CD4-positive, alpha-beta T cell (primary cell): ENCODE measurements around the gene PSMC6. TPM values are rescaled to one million over a fixed set of nuclear protein-coding genes. Genes with fewer than 3 reads are reported as not detected.

Experiments
- ATAC-seq: fragments of 200-7000 bp; cut with Tn5 transposase; one replicate; pipeline ENCODE4 v1.10.0; 2022; ENCODE audit warnings: mild to moderate bottlenecking; ENCODE audit not compliant: poor library complexity
- CTCF ChIA-PET: fragments of 350-600 bp; sonication (Branson Sonifier 250); formaldehyde crosslinking; loops from one replicate; lab custom pipeline; 2021; ENCODE audit warnings: antibody characterized with exemption, inconsistent platforms; lab: Charles Lee
- POLR2A ChIA-PET: fragments of 350-600 bp; sonication (Branson Sonifier 250); formaldehyde crosslinking; loops from one replicate; lab custom pipeline; 2021; ENCODE audit warnings: antibody characterized with exemption, inconsistent platforms; lab: Charles Lee
- DNase-seq, 14 experiments: peaks; one replicate each; pipeline ENCODE4 v3.0.0-alpha.2; 2013 to 2020; ENCODE audit warnings: mixed read lengths in 2 of 14
- H3K27ac ChIP-seq, 2 donors: one replicate each; pipeline versions ENCODE4 v1.5.1 to v1.7.0; 2013; ENCODE audit warnings: low read length in 2 of 2, low read depth in 1 of 2, mild to moderate bottlenecking in 1 of 2
- H3K27me3 ChIP-seq, 2 experiments: 1 replicate in 1 of 2; 2 replicates in 1 of 2; pipeline versions ENCODE4 v1.6.1 to v1.7.0; 2013; ENCODE audit warnings: low read length in 2 of 2, control low read depth in 1 of 2, mild to moderate bottlenecking in 1 of 2, moderate library complexity in 1 of 2; ENCODE audit not compliant: insufficient read depth in 2 of 2, control insufficient read depth in 1 of 2
- H3K36me3 ChIP-seq: one replicate; pipeline ENCODE4 v1.6.1; 2013; ENCODE audit warnings: low read length, control low read depth; ENCODE audit not compliant: insufficient read depth
- H3K4me1 ChIP-seq: one replicate; pipeline ENCODE4 v1.6.1; 2013; ENCODE audit warnings: low read length, control low read depth; ENCODE audit not compliant: insufficient read depth
- H3K4me3 ChIP-seq: one replicate; pipeline ENCODE4 v1.5.1; 2013; ENCODE audit warnings: mild to moderate bottlenecking, low read length, moderate library complexity
- H3K9me3 ChIP-seq, 2 experiments: 1 replicate in 1 of 2; 2 replicates in 1 of 2; pipeline versions ENCODE4 v1.6.1 to v1.7.0; 2013; ENCODE audit warnings: low read length in 2 of 2, mild to moderate bottlenecking in 2 of 2, control low read depth in 1 of 2, moderate library complexity in 1 of 2; ENCODE audit not compliant: control insufficient read depth in 1 of 2, insufficient read depth in 1 of 2
- H3K27ac Mint-ChIP-seq: one replicate; pipeline ENCODE4 v1.8.0; 2020; ENCODE audit warnings: mixed read lengths
- H3K27me3 Mint-ChIP-seq: one replicate; pipeline ENCODE4 v1.8.0; 2021; ENCODE audit warnings: mixed read lengths
- H3K36me3 Mint-ChIP-seq: one replicate; pipeline ENCODE4 v1.8.0; 2021; ENCODE audit warnings: low read depth, mixed read lengths
- H3K4me1 Mint-ChIP-seq: one replicate; pipeline ENCODE4 v1.8.0; 2021; ENCODE audit warnings: low read depth, mixed read lengths
- H3K4me3 Mint-ChIP-seq: one replicate; pipeline ENCODE4 v1.8.0; 2020; ENCODE audit warnings: mild to moderate bottlenecking, mixed read lengths
- H3K9me3 Mint-ChIP-seq: one replicate; pipeline ENCODE4 v1.8.0; 2020; ENCODE audit warnings: mixed read lengths
- intact Hi-C, 2 experiments: fragments of 100-400 bp; cut with DNase I in 1 of 2; cut with micrococcal nuclease in 1 of 2; formaldehyde crosslinking; loops; one replicate each; pipeline versions ENCODE4 v1.15.1 to v1.9.0; 2023 to 2025; cut with DNase I, micrococcal nuclease
- polyA plus RNA-seq, 2 donors: library from polyadenylated mRNA; unstranded; fragments of 120-200 nt; gene quantifications; one replicate each; pipeline ENCODE4 v1.2.1, GENCODE V29; 2013
- total RNA-seq, 174 experiments: library from RNA in 2 of 174; stranded (reverse) in 2 of 174; gene quantifications; one replicate each; pipeline ENCODE4 v1.2.3 and lab custom pipeline; 2021 to 2026
- TF ChIP-seq, protein P1 (sequence below): fragments of 200-600 bp; IDR thresholded peaks from one replicate; pipeline ENCODE4 v1.8.0; 2022; ENCODE audit warnings: antibody characterized with exemption, mild to moderate bottlenecking

PSMC6 gene
- 100 to 1,000 TPM; 110 to 111 TPM for total RNA-seq
- 78.9 TPM for polyA plus RNA-seq (2013, experiment 1 of 2)
- polyA plus RNA-seq (2013, experiment 2 of 2) = 82.5 TPM
- total RNA-seq (lab: John Stamatoyannopoulos, UW) = 63.4 to 279 (median 106) reads per million in 172 experiments

DNA sequence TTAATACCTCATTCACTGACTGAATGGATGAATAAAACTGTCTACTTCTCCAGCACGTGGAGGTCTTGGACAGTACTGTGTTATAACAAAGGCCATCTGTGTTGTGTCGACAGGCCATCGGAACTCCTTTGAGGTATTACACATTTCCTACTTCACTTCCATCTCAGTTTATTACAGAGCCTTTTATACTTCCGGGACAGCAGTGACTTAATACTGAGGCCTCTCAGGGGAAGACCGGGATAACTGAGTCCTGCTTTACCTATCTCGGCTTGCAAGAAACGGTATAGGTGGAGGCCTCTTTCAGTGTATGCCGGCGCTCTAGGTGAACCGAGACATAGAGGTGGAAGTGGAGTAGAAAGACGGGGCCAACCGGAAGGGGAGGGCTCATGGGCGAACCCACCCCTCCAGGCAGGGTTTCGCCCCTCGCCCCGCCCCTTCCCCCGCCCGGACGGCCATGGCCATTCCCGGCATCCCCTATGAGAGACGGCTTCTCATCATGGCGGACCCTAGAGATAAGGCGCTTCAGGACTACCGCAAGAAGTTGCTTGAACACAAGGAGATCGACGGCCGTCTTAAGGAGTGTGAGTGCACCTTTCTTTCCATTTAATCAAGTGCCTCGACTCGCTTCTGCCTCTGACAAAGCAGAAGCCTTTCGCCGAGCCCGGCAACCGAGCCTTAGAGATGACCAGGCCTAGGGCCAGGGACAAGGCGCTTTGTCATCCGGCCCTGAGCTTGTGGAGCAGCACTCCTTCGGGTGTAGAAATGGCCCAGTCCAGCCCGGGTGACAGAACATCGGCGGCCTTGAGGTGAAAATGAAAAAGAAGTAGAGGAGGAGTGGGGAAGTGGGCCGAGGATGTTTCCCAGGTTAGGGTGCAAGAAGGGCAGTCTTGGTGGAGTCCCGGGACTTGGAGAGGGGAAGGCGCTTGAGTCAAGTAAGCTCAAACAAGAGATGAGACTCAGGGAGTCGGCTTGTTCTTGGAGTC is at the start of gene PSMC6:
Gene PSMC6, plus strand, starts transcription at position 477 of the 983 bp plus-strand sequence. Its CDS starts 20 bp downstream, at position 497.
- TF ChIP-seq, protein P1, sequence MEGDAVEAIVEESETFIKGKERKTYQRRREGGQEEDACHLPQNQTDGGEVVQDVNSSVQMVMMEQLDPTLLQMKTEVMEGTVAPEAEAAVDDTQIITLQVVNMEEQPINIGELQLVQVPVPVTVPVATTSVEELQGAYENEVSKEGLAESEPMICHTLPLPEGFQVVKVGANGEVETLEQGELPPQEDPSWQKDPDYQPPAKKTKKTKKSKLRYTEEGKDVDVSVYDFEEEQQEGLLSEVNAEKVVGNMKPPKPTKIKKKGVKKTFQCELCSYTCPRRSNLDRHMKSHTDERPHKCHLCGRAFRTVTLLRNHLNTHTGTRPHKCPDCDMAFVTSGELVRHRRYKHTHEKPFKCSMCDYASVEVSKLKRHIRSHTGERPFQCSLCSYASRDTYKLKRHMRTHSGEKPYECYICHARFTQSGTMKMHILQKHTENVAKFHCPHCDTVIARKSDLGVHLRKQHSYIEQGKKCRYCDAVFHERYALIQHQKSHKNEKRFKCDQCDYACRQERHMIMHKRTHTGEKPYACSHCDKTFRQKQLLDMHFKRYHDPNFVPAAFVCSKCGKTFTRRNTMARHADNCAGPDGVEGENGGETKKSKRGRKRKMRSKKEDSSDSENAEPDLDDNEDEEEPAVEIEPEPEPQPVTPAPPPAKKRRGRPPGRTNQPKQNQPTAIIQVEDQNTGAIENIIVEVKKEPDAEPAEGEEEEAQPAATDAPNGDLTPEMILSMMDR = no peak
- ChIA-PET POLR2A (interaction anchor here (0.5 to 2.1 kb wide), 9 partner anchors 11 to 155 kb away, joined by 3 to 10 read pairs (median 5); partner anchors contain the start of genes ERO1A, GPR137C, STYX and TXNDC16), CTCF (interaction anchor here (1.4 kb wide), 1 partner anchor 15 kb away, joined by 3 read pairs; no protein-coding TSS in a partner anchor)
- Histone ChIP-seq H3K4me3 (peak within 1 kb of the TSS; percentile 72), H3K9me3 (no peaks in the 10 kb centered on the region), H3K4me1 (peaks cover 13% of the 10 kb centered on the region), H3K27ac (peak within 1 kb of the TSS; percentile 71 to 88), H3K36me3 (peaks cover 35% of the 10 kb centered on the region), H3K27me3 (no peaks in the 10 kb centered on the region)
- ATAC-seq = peak; percentile 98
- Mint-ChIP-seq H3K27me3 (no peaks in the 10 kb centered on the region), H3K4me3 (peak within 1 kb of the TSS; percentile 96), H3K36me3 (peaks cover 55% of the 10 kb centered on the region), H3K27ac (peak within 1 kb of the TSS; percentile 94), H3K9me3 (no peaks in the 10 kb centered on the region), H3K4me1 (peaks cover 48% of the 10 kb centered on the region)
- peak; percentile 90 to 97 (median 95) for DNase-seq
- intact Hi-C loops = loop anchor here (2.0 to 10.0 kb wide), 5 partner anchors 24 to 448 kb away; partner anchors contain the start of genes GPR137C (in 2 of the 2), TXNDC16 (in 2 of the 2), DDHD1 (in 1 of the 2) and GNPNAT1 (in 1 of the 2)

DNA sequence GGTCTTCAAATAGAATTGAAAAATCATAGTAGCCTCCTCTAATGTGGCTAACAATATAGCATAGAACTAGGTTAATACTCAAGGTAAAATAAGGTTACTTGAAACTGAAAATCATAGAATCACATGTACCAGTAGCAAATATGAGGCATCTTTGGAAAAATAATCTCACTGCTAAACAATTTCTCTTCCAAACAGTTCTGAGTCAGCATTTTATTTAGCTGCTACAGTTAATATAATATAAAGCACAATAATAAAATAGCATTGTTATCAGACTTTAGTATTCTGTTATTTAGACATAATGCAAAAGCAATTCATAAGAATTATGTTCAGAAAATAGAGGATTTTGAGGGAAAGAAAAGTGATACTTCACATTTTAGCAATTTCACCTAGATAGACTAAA is 46.7 kb upstream of the PSMC6 start:
- Histone ChIP-seq H3K9me3 (no peaks in the 10 kb centered on the region), H3K36me3 (peaks cover 45% of the 10 kb centered on the region), H3K4me3 (no peak overlapping the region), H3K27ac (no peak overlapping the region), H3K4me1 (no peaks in the 10 kb centered on the region), H3K27me3 (no peaks in the 10 kb centered on the region)
- TF ChIP-seq, protein P1 = no peak
- Mint-ChIP-seq H3K4me3 (no peak overlapping the region), H3K36me3 (peaks cover 72% of the 10 kb centered on the region), H3K9me3 (no peaks in the 10 kb centered on the region), H3K27me3 (no peaks in the 10 kb centered on the region), H3K4me1 (no peaks in the 10 kb centered on the region), H3K27ac (no peak overlapping the region)
- CTCF ChIA-PET = no interaction called here
- no peak for ATAC-seq
- POLR2A ChIA-PET = no interaction called here
- DNase-seq = no peak
- intact Hi-C loops = no loop called here

DNA sequence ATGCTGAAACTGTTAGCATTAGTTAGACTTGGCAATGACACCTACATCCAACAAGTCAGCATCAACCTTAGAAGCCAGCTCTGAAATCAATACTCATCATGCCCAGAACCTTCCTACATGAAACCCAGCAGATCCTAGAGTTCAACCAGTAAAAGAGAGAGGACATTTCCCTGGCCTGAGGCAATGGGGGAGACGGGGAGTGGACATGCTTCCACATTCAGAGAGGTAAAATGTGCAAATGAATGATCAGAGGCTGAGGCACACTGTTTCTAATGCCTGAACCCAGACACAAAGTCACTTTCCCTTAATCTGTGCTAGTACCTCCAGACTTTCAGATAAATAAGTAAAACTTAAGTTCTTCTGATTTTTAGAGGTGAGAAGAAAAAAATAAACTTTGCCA is 46.2 kb upstream of the PSMC6 start:
- H3K27me3 ChIP-seq = no peaks in the 10 kb centered on the region
- intact Hi-C loops = no loop called here
- ATAC-seq = no peak
- peaks cover 45% of the 10 kb centered on the region for H3K36me3 ChIP-seq
- POLR2A ChIA-PET = no interaction called here
- no peaks in the 10 kb centered on the region for H3K9me3 ChIP-seq
- TF ChIP-seq, protein P1 = no peak
- H3K4me1 ChIP-seq = no peaks in the 10 kb centered on the region
- Mint-ChIP-seq H3K4me3 (no peak overlapping the region), H3K27ac (no peak overlapping the region), H3K27me3 (no peaks in the 10 kb centered on the region), H3K9me3 (no peaks in the 10 kb centered on the region), H3K4me1 (no peaks in the 10 kb centered on the region), H3K36me3 (peaks cover 73% of the 10 kb centered on the region)
- CTCF ChIA-PET = no interaction called here
- no peak for DNase-seq
- H3K27ac ChIP-seq = no peak overlapping the region
- H3K4me3 ChIP-seq = no peak overlapping the region
